Fibroblast of pulmonary artery (primary cell): ENCODE data around the gene TMEM182.

Experiments
- DNase-seq: peaks from one replicate; pipeline ENCODE4 v3.0.0-alpha.2; 2010; ENCODE audit warnings: low read depth
- H3K4me3 ChIP-seq: replicated peaks from 2 replicates; pipeline ENCODE4 v1.5.1; 2011; ENCODE audit warnings: low read depth, mild to moderate bottlenecking, control low read depth, low read length, moderate library complexity
- CTCF ChIP-seq: IDR thresholded peaks from 2 replicates; pipeline ENCODE4 v1.5.1; 2011; ENCODE audit warnings: mild to moderate bottlenecking, control low read depth, low read length, inconsistent platforms; ENCODE audit errors: missing control alignments

Gene TMEM182

GRCh38 chr2:102780467-102780866 lies 18.6 kb downstream of the TMEM182 start:
- DNase-seq = no peak
- H3K4me3 ChIP-seq = no peak overlapping the region
- no peak for TF ChIP-seq CTCF

GRCh38 chr2:102782187-102782586 lies 20.4 kb downstream of the TMEM182 start:
- DNase-seq = no peak
- no peak for TF ChIP-seq CTCF
- H3K4me3 ChIP-seq = no peak overlapping the region

- no peak for TF ChIP-seq CTCF
- no peak for DNase-seq
Measured at GRCh38 chr2:102782933-102783332, 21.1 kb downstream of the TMEM182 start.

GRCh38 chr2:102783506-102784183 lies 21.8 kb downstream of the TMEM182 start:
- DNase-seq = no peak
- no peak overlapping the region for H3K4me3 ChIP-seq
- no peak for TF ChIP-seq CTCF

More at GRCh38 chr2:102782933-102783332, 21.1 kb downstream of the TMEM182 start:
- no peak overlapping the region for H3K4me3 ChIP-seq

- H3K4me3 ChIP-seq = no peak overlapping the region
- DNase-seq = no peak
- no peak for TF ChIP-seq CTCF
Measured at GRCh38 chr2:102784940-102785339, 23.1 kb downstream of the TMEM182 start.

- DNase-seq = no peak
- no peak overlapping the region for H3K4me3 ChIP-seq
- TF ChIP-seq CTCF = no peak
Measured at GRCh38 chr2:102788216-102788884, 26.5 kb downstream of the TMEM182 start.

GRCh38 chr2:102788885-102789260 lies 27.0 kb downstream of the TMEM182 start:
- no peak overlapping the region for H3K4me3 ChIP-seq
- DNase-seq = no peak
- no peak for TF ChIP-seq CTCF
